ENCODE measurements around the gene ITGB5. TPM values are rescaled to one million over a fixed set of nuclear protein-coding genes. Genes with fewer than 3 reads are reported as not detected.
A peak's percentile ranks its signal among the peaks of the same experiment; 100 is the strongest.

ITGB5 gene
- total RNA-seq, 1 donor from 2014 or later: 138 TPM

DNA sequence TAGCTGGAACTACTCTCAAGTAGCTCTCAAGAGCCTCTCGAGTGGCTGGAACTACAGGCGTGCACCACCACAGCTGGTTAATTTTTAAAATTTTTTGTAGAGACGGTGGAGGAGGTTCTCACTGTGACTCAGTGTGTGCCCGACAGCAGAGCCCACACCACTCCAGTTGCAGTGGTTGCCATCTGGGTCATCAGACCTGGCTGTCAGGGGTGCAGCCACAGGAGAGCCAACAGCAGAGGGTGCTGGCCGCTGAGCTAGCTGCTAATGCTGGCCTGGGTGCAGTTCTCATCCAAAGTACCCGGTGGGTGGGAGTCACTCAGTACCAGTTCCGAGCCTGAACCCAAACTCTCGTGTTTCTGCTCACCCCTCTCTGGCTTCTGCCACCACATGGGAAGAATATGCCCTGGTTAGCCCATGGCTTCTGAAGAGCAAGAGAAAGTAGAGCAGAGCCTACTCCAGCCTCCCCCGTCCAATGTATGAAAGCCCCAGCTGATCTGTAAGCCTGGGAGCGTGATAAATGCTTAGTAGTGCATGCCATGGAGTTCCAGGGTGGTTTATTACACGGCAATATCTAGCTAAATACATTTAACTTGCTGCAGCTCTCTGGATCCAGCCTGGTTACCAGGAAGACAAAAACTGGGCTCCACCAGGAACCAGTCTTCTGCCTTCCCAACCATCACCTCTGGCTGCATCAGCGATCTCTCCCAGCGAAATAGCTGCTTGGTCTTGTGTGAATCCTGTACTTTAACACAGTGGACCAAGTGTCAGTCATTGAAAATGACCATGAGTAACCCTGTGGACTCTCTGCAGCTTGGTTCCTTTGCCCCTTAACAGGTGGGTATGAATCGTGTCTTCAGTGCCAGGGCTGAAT is 139.8 kb downstream of the ITGB5 start:
- intact Hi-C loops (cut with DNase I): no loop called here
- DNase-seq (ENCODE audit: low spot score): no peak
- ATAC-seq: no peak

DNA sequence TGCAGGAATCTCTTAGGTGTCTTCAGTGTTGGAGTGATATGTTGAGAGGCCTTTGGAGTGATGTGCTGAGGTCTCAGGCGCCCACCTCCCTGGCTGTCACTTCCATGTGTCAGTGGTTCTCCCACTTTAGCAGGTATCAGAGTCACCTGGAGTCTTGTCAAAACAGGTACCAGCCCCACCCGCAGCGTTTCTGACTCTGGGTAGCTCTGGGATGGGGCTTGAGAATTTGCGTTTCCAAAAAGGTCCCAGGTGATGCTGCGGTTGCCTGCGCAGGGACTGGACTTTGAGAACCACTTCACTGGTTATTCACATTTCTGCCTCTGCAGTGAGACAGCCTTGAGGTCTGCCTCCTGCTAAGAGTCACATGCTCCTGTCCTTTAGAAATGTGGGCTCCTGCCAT is 141.4 kb downstream of the ITGB5 start:
- no peak for ATAC-seq
- no peak for DNase-seq (ENCODE audit: low spot score)
- intact Hi-C loops (cut with DNase I): no loop called here

DNA sequence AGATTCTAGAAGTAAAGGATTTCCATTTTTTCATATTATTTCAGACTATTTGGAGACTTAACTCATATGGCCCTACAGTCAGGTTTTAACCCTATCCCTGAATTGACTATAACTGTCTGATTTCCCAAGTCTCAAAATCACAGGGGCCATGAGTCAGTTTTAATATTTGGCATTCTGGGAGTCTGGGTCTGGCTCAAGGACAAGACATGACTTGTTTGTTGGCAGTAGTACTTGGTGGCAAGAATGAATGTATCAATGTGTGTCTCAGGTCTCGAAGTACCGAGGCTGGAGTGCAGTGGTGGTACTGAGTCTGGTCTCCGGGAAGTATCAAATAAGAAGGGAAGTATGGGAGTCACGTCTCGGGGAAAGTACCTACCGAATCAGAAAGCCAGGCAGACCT is 146.1 kb downstream of the ITGB5 start:
- ATAC-seq: no peak
- intact Hi-C loops (cut with DNase I): no loop called here
- DNase-seq (ENCODE audit: low spot score): no peak

GRCh38 chr3:124731760-124732159 is 155.4 kb downstream of the ITGB5 start:
- DNase-seq (ENCODE audit: low spot score): no peak
- intact Hi-C loops (cut with DNase I): no loop called here
- no peak for ATAC-seq

- peak; percentile 10 for ATAC-seq
- intact Hi-C loops (cut with DNase I): no loop called here
- DNase-seq (ENCODE audit: low spot score): no peak
Measured at GRCh38 chr3:124730941-124731297, 156.2 kb downstream of the ITGB5 start.

- intact Hi-C loops (cut with DNase I): no loop called here
- DNase-seq (ENCODE audit: low spot score) (peak; percentile 94), ATAC-seq (peak; percentile 99)
Measured at GRCh38 chr3:124730129-124730940, 156.8 kb downstream of the ITGB5 start, which contains the start of gene UMPS. UMPS (plus strand) TSS chr3:124730452; CDS start chr3:124730472, 20 bp downstream.

DNA sequence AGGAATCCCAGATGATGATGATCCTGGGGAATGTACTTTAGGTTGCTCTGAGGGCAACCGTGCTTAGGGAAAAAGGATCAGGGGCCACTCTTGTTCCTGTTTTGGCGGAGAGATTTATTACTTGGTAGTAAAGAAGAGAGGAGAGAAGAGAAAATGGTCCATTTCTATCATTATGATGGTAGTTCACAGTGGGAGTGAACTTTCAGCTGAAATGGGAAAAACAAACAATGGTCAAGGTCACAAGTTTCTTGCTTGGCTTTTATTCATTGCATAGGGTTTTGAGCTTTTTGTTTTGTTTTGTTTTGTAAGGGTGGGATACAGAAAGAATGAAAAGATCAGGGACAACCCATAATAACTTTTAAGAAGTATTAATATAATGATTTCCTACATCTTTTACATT is 164.6 kb downstream of the ITGB5 start:
- intact Hi-C loops (cut with DNase I): no loop called here
- DNase-seq (ENCODE audit: low spot score) (no peak), ATAC-seq (no peak)

DNA sequence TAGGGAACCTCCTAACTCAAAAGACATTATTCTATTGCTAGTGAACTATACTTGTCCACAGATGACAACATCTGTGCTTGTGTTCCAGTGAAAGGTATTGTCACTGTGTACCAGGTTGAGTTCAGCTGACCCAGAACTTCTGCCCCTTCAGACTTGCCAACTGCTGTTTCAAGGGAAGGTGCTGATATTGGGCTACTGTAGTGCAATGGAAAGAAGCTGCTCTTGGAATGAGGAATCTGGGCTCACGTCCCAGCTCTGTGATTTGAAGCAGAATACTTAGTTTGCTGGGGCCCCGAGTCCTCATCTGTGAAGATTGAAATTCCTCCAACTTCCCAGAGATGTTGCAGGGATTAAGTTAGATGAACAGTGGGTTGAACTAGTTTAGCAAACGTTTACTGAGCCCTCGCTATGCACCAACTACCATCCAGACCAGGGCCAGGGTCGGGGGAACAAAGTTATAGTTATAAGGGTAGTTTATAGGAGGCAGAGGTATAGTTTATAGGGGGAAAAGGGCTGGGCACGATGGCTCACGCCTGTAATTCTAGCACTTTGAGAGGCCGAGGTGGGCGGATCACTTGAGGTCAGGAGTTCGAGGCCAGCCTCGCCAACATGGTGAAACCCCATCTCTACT is 172.8 kb downstream of the ITGB5 start:
- ATAC-seq (no peak), DNase-seq (ENCODE audit: low spot score) (no peak)
- intact Hi-C loops (cut with DNase I): no loop called here

Small RNA genes within 50 kb of the gene (microRNA-seq; reads per million reads assigned to microRNA genes)
- not detected for gene MIR544B

Other genes starting within 250 kb of the ITGB5 start
- gene UMPS, start 156.9 kb downstream of the ITGB5 start, total RNA-seq: 18.3 TPM
- gene MUC13, start 47.4 kb upstream of the ITGB5 start, total RNA-seq: not detected
- 87.4 TPM for gene HEG1, start 168.6 kb upstream of the ITGB5 start, total RNA-seq

Data from sciatic nerve (tissue), 2 donors.